ENCODE results near the gene AATF.

AATF gene

DNA sequence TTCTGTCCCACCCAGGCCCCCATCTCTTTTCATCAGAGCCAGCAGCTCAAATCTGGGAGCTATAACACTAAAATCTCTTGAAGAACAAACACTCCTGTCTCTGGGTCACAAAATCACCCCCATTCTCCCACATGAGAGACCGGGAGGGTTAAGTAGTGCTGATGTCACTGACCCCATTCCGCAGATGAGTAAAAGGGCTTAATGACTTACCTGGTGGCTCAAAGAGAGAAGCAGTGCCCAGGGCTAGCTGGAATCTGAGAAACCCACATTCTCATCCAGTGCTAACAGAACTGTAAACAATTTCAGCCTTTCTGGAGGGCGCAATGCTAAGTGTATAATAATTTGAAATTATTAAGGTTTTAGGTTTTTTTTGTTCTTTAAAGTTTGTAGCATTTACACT, 37.8 kb upstream of the AATF start:
- TF ChIP-seq, protein P1, sequence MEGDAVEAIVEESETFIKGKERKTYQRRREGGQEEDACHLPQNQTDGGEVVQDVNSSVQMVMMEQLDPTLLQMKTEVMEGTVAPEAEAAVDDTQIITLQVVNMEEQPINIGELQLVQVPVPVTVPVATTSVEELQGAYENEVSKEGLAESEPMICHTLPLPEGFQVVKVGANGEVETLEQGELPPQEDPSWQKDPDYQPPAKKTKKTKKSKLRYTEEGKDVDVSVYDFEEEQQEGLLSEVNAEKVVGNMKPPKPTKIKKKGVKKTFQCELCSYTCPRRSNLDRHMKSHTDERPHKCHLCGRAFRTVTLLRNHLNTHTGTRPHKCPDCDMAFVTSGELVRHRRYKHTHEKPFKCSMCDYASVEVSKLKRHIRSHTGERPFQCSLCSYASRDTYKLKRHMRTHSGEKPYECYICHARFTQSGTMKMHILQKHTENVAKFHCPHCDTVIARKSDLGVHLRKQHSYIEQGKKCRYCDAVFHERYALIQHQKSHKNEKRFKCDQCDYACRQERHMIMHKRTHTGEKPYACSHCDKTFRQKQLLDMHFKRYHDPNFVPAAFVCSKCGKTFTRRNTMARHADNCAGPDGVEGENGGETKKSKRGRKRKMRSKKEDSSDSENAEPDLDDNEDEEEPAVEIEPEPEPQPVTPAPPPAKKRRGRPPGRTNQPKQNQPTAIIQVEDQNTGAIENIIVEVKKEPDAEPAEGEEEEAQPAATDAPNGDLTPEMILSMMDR (IDR thresholded peaks at IDR 0.05; ENCODE audit: low read depth, low read length, missing control alignments): no peak
- DNase-seq (ENCODE audit: low read depth): no peak
- H3K4me3 ChIP-seq (ENCODE audit: low read depth, low read length): no peak overlapping the region

DNA sequence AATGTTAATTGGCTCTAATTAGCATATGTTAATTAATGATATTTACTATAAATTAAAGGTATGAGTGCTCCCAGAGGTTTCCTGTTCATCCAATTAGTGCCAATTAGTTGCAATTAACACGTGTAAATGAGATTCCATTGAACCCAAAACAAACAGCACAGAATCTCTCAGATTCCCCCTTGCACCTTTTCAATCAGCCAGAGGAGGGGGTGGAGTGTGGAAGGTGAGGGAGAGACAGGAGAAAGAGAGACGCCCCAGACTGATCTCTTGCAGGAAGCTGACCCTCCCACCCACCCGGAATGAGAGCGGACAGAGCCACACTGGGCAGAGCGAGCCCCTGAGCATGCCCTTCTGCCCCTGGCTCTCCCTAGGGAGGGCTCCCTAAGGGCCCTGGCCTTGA, 35.6 kb upstream of the AATF start:
- TF ChIP-seq, protein P1 (IDR thresholded peaks at IDR 0.05; ENCODE audit: low read depth, low read length, missing control alignments): no peak
- H3K4me3 ChIP-seq (ENCODE audit: low read depth, low read length): no peak overlapping the region
- no peak for DNase-seq (ENCODE audit: low read depth)

DNA sequence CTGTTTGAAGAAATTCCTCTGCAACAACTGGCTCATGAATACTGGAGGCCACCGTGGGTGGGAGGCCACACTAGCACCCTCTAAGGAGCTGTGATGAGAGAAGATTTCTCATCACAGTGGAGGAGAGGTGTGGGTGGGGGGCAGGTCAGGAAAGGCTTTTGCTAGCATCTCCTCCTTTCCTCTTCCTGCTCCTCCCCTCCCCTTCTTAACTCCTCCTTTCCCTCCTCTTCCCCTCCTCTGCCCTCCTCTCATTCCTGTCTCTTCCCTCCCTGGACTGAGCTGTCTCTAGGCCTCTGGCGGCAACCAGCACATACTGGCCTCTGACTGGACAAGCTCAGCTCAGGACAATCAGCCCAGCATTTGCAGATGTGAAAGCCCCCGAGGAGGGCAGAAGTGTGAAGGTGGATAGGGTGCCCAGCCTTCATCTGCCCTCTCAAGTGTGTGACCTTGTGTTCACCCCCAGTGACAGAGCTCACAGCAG, 30.5 kb upstream of the AATF start:
- no peak overlapping the region for H3K4me3 ChIP-seq (ENCODE audit: low read depth, low read length)
- no peak for DNase-seq (ENCODE audit: low read depth)
- TF ChIP-seq, protein P1 (IDR thresholded peaks at IDR 0.05; ENCODE audit: low read depth, low read length, missing control alignments): no peak

DNA sequence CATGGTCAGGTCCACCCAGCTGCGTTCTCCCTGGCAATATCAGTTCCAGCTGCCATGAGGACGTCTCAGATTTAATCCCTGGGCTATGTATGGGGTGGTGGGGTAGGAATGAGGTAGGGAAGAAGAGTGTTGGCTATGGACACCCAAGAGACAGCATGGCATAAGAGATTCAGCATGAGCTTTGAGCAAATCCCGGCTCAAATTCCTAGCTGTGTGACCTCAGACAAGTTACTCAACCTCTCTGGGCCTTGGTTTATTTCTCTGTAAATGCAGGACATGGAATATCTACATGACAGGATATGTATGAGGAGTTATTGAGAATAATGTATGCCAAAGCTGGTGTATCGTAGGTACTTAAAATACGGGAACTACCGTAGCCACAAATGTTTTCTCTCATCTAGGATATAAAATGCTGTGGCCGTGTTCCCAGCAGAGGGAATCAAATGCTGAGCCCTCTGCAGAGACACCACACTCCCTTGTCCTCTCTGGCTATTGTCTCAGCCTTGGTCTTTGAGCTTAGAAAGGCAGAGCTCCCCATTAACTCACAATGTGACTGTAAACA, 29.3 kb upstream of the AATF start:
- TF ChIP-seq, protein P1 (IDR thresholded peaks at IDR 0.05; ENCODE audit: low read depth, low read length, missing control alignments): no peak
- no peak for DNase-seq (ENCODE audit: low read depth)
- H3K4me3 ChIP-seq (ENCODE audit: low read depth, low read length): no peak overlapping the region

DNA sequence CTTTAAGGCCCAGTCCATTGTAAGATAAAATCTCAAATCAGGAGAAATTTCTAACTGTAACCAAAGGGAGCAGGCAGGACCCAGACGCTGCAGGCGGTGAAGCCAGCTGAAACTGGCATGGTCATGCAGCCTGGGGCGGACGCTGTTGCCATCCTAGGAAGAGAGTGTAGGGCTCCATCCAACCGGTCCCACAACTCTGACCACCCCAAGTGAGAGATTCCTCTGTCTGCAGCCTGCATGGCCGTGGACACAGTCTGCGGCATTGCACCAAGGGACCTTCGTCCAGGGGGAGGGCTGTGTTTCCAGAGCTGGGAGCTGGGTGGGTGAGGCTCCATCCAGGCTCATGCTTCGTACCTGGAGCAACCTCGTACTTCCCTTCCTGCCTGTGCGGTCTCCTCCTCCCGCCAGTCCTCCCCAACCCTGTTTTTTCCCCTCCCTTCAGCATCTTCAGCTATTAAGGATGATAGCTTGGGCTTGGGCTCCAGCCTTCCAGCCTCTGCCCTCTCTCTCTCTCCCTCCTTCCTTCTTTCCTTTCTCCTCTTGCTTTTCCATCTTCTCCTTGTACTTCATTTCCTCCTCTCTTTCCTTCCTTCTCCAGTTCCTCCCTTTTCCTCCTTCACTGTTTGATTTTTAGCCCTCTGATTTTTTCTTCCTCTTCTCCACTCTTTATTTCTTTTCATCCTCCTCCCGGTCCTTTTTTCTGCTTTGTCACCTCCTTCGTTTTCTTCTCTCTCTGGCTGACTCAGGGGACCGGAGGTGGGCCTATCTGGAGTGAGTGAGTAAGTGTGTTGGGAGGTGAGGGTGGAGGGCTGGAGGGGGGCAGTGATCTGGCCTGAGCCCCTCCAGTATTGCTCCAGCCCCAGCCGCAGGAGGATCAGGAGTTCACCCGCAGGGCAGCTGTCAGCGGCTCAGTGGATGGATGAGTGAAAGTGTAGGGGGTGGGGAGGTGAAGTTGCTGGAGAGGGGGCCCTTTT, 28.4 kb upstream of the AATF start:
- TF ChIP-seq, protein P1 (IDR thresholded peaks at IDR 0.05; ENCODE audit: low read depth, low read length, missing control alignments): no peak
- no peak for DNase-seq (ENCODE audit: low read depth)
- no peak overlapping the region for H3K4me3 ChIP-seq (ENCODE audit: low read depth, low read length)

DNA sequence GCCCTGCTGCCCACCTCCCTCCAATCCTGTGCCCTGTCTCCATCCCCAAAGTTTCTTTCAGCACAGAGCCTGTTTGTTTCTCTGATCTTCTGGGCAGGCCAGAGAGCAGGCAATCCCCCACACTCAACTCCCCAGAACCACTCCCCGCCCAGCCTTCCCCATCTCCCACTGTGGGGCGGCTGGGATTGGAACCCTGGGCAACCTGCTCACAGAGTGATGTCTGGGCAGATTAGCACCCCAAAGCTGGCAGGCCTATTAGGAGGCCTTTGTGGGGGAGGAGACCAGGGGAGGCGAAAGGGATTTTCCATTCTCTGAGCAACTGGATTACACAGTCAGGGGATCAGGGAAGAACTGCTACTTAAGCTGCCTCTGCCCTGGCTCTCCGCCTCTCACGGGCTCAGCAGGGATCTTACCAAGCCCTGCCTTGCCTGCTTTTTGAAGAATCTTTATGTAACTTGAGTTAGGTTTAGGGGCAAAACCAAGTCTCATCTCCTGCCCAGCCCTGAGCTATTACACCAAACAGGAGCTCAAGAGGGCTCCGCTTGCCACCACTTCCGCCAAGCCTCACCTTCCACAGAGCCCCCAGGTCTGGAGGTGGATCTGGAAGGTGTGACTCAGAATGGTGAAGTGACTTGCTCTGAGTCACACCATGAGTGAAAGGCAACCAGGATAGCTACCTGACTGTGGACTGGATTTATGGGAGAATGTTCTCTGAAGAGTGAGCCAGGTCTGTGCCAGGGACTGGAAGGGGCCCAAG, 27.5 kb upstream of the AATF start:
- TF ChIP-seq, protein P1 (IDR thresholded peaks at IDR 0.05; ENCODE audit: low read depth, low read length, missing control alignments): no peak
- no peak for DNase-seq (ENCODE audit: low read depth)
- no peak overlapping the region for H3K4me3 ChIP-seq (ENCODE audit: low read depth, low read length)
